Type B pancreatic cell (in vitro differentiated cells): Measurements from ENCODE around the gene RAB43. TPM values are rescaled to one million over a fixed set of nuclear protein-coding genes. Genes with fewer than 3 reads are reported as not detected.
"Not testable (repeated sequence)": the region's sequence is repeated elsewhere in the genome, so short reads cannot be mapped to it uniquely, and the experiment has no call there.

ENCODE experiments used
- DNase-seq: peaks from one replicate; pipeline ENCODE4 v3.0.0; 2021; ENCODE audit warnings: mixed read lengths; ENCODE audit not compliant: unreplicated experiment; ENCODE audit errors: extremely low spot score
- H3K27ac Mint-ChIP-seq: 2 replicates; pipeline ENCODE4 v1.8.0; 2021; ENCODE audit warnings: mild to moderate bottlenecking, mixed read lengths
- H3K27me3 Mint-ChIP-seq: 2 replicates; pipeline ENCODE4 v1.8.0; 2021; ENCODE audit warnings: mixed read lengths
- H3K36me3 Mint-ChIP-seq: 2 replicates; pipeline ENCODE4 v1.8.0; 2021; ENCODE audit warnings: mixed read lengths
- H3K4me1 Mint-ChIP-seq: one replicate; pipeline ENCODE4 v1.8.0; 2021; ENCODE audit warnings: mixed read lengths; ENCODE audit not compliant: unreplicated experiment
- H3K4me3 Mint-ChIP-seq: 2 replicates; pipeline ENCODE4 v1.8.0; 2021; ENCODE audit warnings: mild to moderate bottlenecking, mixed read lengths
- H3K9me3 Mint-ChIP-seq: 2 replicates; pipeline ENCODE4 v1.8.0; 2021; ENCODE audit warnings: mixed read lengths
- CTCF ChIP-seq: fragments of 200-600 bp; sonication (generic); conservative IDR thresholded peaks from 2 replicates; pipeline ENCODE4 v1.5.0; 2021; ENCODE audit warnings: antibody characterized with exemption, mild to moderate bottlenecking
- total RNA-seq: library from RNA; stranded (reverse); gene quantifications from 2 replicates; pipeline ENCODE4 v1.2.1, GENCODE V29; 2021; ENCODE audit warnings: low replicate concordance

The RAB43 gene
- total RNA-seq, 1 donor from 2014 or later = 16.2 TPM

DNA sequence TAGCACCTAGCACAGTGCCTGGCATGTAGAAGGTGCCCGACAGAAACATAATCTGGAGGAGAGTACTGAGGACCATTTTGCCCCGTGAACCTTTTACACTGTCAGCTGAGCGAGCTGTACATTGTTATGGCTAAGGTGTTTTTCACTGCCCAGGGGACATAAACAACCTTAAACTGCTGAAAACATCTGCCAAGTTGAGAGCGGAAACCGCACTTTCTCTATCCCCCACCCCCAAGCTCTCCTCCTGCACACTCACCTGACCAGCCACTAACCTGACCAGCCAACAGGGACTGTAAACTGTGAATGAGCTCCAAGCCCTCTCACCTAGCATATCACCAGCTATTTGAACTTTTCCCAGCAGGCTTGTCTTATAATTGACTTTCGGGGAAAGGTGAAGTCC is 17.6 kb downstream of the RAB43 start:
- no peak for TF ChIP-seq CTCF
- no peak for DNase-seq
- no peak overlapping the region for H3K27ac Mint-ChIP-seq
- H3K9me3 Mint-ChIP-seq = no peaks in the 10 kb centered on the region
- H3K36me3 Mint-ChIP-seq = peaks cover 6% of the 10 kb centered on the region
- H3K27me3 Mint-ChIP-seq = no peaks in the 10 kb centered on the region
- H3K4me3 Mint-ChIP-seq = no peak overlapping the region
- peaks cover 10% of the 10 kb centered on the region for H3K4me1 Mint-ChIP-seq

DNA sequence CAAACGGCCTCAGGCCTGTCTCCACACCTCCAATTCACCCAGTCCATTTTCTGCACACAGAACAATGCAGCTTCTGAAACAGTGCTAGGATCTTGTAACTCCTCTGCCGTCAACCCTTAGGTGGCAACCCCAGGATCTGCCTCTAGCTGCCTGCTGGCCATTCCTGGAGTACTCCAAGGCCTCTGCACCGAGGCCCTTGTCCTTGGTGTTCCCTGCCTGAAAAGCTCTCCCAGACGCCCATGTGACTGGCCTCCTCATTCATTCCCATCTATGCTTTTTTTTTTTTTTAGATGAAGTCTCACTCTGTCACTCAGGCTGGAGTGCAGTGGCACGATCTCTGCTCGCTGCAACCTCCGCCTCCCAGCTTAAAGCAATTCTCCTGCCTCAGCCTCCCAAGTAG is 18.3 kb downstream of the RAB43 start:
- peaks cover 10% of the 10 kb centered on the region for H3K4me1 Mint-ChIP-seq
- no peaks in the 10 kb centered on the region for H3K27me3 Mint-ChIP-seq
- no peak for DNase-seq
- H3K9me3 Mint-ChIP-seq = no peaks in the 10 kb centered on the region
- no peak overlapping the region for H3K4me3 Mint-ChIP-seq
- H3K27ac Mint-ChIP-seq = no peak overlapping the region
- no peak for TF ChIP-seq CTCF
- peaks cover 8% of the 10 kb centered on the region for H3K36me3 Mint-ChIP-seq

GRCh38 chr3:129101370-129102138 is 20.1 kb downstream of the RAB43 start:
- Mint-ChIP-seq H3K27me3 (no peaks in the 10 kb centered on the region), H3K27ac (no peak overlapping the region), H3K4me3 (no peak overlapping the region), H3K9me3 (no peaks in the 10 kb centered on the region), H3K4me1 (peaks cover 5% of the 10 kb centered on the region), H3K36me3 (peaks cover 15% of the 10 kb centered on the region)
- no peak for TF ChIP-seq CTCF
- no peak for DNase-seq

DNA sequence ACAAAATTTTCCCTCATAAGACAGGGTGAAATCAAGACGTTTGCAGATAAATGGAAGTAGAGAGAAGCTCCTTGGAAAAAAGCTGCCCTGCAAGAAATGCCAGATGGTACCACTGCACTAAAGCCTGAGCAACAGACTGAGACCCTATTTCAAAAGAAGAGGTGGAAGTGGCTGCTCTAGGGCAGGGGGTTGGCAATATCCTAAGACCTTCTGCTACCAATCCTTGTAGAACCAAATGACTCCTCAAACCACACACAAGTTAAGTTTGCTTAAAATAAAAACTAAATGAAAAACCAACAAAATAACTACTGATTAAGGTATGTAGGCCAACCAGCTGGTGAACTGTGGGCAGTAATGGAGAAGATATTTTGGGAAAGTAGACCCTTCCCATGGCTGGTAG is 21.3 kb downstream of the RAB43 start:
- no peaks in the 10 kb centered on the region for H3K9me3 Mint-ChIP-seq
- no peak overlapping the region for H3K27ac Mint-ChIP-seq
- no peak for TF ChIP-seq CTCF
- no peaks in the 10 kb centered on the region for H3K27me3 Mint-ChIP-seq
- peaks cover 15% of the 10 kb centered on the region for H3K36me3 Mint-ChIP-seq
- peaks cover 5% of the 10 kb centered on the region for H3K4me1 Mint-ChIP-seq
- no peak for DNase-seq
- no peak overlapping the region for H3K4me3 Mint-ChIP-seq

GRCh38 chr3:129095285-129095684 is 26.3 kb downstream of the RAB43 start:
- Mint-ChIP-seq H3K9me3 (no peaks in the 10 kb centered on the region), H3K36me3 (peaks cover 15% of the 10 kb centered on the region), H3K27me3 (no peaks in the 10 kb centered on the region), H3K27ac (no peak overlapping the region), H3K4me3 (no peak overlapping the region), H3K4me1 (no peaks in the 10 kb centered on the region)
- no peak for DNase-seq
- TF ChIP-seq CTCF = no peak

DNA sequence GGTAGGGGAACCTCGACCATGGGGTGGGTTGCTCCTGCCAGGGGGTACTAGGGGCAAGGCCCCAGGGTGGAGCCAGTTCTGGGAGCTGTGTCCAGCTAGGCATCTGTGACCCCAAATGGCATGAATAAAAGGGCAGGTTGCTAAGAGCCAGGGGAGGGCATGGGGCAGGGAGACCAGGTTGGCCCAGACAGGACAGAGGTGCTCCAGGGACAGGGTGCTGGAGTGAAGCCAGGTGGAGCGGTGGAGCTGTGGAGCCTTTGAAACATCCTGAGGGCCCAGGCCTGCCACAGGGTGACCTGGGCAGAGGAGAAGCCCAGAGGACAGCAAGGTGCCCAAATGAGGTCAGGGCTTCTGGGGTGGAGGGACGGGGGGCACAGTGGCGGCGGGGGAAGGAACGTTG is 33.3 kb downstream of the RAB43 start:
- not testable (repeated sequence) for H3K4me3 Mint-ChIP-seq, H3K9me3 Mint-ChIP-seq, H3K27ac Mint-ChIP-seq, H3K4me1 Mint-ChIP-seq, DNase-seq, H3K27me3 Mint-ChIP-seq, H3K36me3 Mint-ChIP-seq

DNA sequence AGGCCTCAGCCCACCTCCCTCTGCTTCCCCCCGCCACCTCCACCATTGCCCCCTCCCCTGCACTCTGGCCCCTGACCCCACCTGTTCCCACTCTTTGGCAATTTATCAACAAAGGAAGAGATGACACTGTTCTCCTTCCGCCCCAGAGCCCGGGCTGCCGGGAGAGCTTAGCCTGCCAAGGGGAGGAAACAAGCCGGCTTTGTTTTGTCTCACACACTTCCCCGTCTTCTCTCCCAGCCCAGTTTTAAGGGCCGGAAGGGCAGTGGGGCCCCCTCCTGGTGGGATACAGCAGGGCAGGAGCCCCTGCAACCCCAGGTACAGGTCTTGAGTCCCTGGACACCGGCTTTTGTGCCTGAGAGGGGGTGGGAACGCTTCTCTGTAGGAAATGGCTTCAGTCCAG is 33.7 kb downstream of the RAB43 start:
- H3K36me3 Mint-ChIP-seq, H3K27me3 Mint-ChIP-seq, H3K4me3 Mint-ChIP-seq, H3K9me3 Mint-ChIP-seq, DNase-seq, H3K4me1 Mint-ChIP-seq, H3K27ac Mint-ChIP-seq: not testable (repeated sequence)
